Inferior parietal cortex (tissue), 1 donor: ENCODE results near the gene ZP2.
"Not testable (repeated sequence)": the region's sequence is repeated elsewhere in the genome, so short reads cannot be mapped to it uniquely, and the experiment has no call there.

Source experiments
- DNase-seq: peaks from one replicate; pipeline ENCODE4 v3.0.0-alpha.2; 2016; ENCODE audit errors: extremely low spot score

ZP2 gene

DNA sequence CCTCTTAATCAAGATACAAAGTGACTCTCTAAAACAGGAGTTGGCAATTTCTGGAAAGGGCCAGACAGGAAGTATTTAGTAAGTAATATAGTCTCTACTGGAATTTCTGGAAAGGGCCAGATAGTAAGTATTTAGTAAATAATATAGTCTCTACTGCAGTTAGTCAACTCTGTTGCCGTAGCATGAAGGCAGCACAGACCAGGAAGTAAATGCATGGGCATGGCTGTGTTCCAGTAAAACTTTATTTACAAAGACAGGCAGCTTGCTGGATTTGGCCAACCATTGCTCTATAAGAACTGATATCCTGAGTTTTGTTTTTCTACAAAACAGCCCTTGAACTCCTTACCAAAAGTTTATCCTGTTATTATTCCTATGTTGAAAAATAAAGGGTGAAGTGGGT, 36.0 kb downstream of the ZP2 start:
- no peak for DNase-seq

DNA sequence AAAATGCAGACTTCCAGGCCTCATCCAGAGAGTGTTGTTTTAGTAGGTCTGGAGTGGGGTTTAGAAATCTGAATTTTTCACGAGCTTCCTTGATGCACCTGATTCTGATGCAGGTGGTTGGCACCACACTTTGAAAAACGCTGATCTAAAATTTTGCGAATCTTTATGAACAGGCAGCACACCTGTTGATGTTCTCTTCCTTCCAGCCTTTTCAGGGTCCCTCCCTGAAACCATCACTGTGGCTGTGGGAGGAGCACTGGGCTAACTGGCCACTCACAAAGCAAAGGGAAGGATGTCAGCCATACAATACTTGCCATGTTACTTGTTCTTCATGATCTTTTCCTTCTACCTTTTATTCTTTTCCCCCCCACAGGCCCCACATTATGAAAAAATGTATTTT, 38.7 kb downstream of the ZP2 start:
- DNase-seq = no peak

DNA sequence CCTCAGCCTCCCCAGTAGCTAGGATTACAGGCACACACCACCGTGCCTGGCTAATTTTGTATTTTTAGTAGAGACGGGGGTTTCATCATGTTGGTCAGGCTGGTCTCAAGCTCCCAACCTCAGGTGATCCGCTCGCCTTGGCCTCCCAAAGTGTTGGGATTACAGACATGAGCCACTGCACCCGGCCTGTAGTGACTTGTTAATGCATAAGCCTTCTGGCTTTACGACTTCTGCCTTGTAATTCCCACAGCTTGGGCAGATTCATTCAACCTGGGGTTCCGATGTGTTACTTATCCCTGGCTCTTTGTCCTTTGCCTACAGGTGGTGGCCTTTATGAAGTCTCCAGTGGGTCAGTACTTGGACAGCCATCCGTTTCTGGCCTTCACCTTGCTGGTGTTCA, 41.3 kb downstream of the ZP2 start:
- not testable (repeated sequence) for DNase-seq

DNA sequence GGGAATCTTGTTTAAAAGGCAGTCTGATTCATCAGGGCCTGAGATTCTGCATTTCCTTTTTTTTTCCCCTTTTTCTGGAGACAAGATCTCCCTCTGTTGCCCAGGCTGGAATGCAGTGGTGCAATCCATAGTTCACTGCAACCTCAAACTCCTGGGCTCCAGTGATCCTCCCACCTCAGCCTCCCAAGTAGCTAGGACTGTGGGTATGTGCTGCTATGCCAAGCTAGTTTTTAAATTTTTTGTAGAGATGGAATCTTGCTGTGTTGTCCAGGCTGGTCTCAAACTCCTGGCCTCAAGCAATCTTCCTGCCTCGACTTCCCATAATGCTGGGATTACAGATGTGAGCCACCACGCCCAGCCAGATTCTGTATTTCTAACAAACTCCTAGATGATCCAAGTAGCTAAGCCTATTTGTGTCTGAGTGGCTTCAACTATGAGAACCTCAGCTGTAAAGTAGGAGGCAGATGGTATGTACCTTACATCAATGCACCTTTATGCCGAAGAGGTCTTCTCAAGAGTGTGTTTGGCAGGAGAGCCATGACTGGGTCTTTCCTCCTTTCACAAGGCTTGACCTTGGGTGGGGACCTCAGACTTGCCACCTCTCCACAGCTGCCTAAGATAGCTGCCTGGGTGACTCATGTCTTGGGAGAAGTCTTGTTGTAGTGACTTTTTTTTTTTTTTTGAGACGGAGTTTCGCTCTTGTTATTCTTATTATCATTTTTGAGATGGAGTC, 42.0 kb downstream of the ZP2 start:
- DNase-seq = no peak

- DNase-seq = no peak
Observed at GRCh38 chr16:21167929-21168602, 43.3 kb downstream of the ZP2 start.

DNA sequence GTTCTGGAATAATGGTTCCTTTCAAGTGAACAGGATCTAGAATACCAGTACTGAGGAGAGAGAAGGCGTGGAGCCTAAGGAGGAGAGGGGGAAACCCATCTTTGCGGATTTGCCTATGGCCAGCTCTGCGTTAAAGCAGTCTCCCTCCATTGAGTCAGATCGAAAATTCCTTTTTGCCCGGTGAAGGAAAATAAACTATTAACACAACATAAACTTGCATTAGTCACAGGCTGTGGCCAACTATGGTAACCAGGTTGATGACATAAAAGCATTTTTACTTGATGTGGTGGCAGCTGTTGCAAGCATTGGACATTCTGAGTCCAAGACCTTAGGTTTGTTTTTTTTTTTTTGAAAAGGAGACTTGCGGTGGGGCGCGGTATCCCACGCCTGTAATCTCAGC, 44.0 kb downstream of the ZP2 start:
- no peak for DNase-seq

DNA sequence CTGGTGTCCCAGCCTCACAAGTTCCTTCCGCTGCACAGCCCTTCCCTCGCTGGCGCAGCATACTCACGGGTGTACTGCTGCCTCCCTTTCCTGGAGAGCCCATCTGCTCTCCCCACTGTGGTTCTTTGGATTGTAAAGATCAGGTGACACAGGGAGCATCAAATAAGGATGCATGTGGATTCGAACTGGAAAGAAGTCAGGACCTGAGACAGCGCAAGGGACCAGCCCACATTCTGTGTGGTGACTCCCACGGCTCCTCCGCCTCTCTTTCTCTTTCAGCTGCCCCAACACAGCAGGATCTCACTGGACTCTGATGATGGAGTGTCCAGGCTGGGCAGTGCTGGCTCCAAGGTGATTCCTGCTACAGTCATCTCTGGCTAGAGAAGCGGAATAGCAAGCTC, 44.8 kb downstream of the ZP2 start:
- DNase-seq = no peak

GRCh38 chr16:21164521-21165168, 46.7 kb downstream of the ZP2 start:
- no peak for DNase-seq

GRCh38 chr16:21163576-21163975, 47.8 kb downstream of the ZP2 start:
- no peak for DNase-seq

DNA sequence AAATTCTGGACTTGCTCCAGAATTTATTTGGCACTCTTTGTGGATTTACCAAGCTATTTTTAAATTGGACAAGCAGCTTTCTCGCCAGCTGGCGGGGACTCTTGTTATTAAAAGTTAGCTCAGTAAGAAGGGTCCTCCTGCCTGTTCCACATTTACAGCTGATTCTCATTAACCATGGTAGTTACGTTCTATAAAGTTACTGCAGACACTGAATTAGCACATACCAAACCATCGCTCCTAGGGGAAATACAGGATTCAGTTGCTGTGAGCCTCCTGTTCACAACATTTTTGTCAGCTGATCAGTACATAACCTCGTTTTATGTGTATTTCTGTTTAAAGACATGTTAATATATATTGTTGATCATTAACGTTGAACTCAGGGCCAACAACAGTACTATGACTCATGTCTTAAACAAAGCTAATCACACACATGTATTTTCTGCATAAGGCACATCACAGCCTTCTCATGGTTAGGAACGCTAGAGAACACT, 48.7 kb downstream of the ZP2 start:
- DNase-seq = no peak

GRCh38 chr16:21161211-21161610, 50.2 kb downstream of the ZP2 start:
- no peak for DNase-seq

DNA sequence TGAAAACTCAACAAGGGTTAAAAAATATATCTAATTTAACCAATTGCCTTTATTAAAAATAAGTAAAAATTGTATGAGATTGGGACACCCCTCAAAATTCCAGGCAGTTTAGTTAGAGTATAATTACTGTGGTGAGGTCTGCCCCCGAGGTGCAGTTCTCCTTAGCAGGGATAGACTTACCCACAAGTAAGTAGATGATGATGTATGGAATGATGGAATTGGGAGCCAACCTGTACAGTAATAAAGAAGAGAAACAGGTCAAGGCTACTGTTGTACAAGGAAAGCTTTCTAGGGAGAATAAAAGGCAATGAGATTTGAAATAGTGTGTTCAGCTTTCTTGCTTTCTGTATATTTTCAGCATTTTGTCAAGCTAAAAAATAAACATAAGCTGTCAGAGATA, 51.1 kb downstream of the ZP2 start:
- no peak for DNase-seq

- DNase-seq = no peak
Observed at GRCh38 chr16:21159281-21159951, 52.0 kb downstream of the ZP2 start.

DNA sequence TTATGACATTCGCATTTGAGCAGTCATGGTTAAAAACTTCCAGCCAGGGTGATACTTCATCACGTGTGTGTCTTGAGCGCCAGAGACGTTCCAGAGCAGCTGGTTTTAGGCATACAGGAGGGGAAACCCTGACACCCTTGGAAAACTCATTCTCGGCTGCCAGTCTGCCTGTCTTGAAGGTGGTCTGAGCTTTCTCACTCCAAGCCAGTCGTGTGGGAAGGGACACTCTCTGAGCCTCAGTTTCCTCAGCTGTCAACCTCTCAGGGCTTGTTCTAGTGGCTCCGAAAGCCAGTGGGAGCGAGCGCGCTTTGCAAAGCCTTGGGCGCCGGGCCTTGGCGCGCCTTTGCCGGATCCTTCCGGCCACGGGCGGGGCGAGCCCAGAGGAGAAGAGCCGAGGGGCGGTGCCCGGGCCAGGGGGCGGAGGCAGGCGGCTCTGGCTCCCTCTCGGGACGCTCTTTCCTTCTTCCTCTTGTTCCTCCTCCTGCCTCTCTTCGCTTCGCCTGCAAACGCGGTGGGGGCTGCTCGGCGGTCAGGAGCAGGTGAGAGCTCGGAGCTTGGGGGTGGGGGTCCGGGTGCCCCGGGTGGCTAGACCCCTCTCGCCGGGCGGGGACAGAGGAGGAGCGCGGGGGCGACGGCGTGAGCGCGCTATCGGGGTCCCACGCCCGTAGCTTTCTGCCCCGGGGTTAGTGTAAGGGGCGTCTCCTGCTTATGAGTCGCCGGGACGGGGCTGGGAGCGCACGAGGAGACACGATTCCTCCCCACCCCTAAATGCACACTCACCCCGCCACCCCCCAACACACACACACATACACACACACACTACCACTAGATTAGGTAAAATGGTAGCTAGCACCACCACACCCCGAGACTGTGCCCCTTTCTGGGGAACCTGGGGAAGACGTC, 52.9 kb downstream of the ZP2 start, which contains the start of gene LDAF1:
TSS of gene LDAF1 (plus strand) at position 467 of the 903 bp plus-strand sequence. CDS start 2,509 bp downstream, outside the sequence.
- DNase-seq = peak; percentile 38

GRCh38 chr16:21157632-21158031, 53.7 kb downstream of the ZP2 start:
- DNase-seq = no peak

DNA sequence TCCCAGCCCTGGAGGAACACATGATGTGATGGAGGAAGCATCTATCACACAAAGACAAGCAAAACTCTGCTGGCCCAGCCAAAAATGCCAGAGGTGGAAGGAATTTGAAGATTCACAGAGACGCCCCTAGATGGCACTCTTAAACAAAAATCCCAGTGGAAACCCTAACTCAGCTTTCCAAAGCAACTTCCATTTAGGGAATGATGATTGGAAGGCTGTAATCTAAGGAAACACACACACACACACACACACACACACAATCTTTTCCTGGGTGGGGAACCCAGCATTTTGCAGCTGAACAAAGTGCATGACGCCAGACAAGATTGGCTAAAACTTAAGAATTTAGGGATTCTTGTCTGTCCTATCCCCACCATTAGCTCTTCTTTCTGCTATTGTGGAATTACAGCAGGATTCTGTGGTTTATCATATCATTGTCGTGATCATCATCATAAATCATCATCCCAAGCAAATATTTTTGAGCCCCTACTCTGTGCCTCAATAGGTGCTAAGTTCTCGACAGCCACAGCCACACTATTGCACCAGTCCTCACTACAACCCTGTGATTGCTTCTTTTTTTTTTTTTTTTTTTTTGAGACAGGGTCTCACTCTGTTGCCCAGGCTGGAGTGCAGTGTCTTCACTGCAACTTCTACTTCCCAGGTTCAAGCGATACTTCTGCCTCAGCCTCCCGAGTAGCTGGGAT, 54.5 kb downstream of the ZP2 start:
- DNase-seq = peak; percentile 74

- DNase-seq = not testable (repeated sequence)
Observed at GRCh38 chr16:21156011-21156410, 55.4 kb downstream of the ZP2 start.

DNA sequence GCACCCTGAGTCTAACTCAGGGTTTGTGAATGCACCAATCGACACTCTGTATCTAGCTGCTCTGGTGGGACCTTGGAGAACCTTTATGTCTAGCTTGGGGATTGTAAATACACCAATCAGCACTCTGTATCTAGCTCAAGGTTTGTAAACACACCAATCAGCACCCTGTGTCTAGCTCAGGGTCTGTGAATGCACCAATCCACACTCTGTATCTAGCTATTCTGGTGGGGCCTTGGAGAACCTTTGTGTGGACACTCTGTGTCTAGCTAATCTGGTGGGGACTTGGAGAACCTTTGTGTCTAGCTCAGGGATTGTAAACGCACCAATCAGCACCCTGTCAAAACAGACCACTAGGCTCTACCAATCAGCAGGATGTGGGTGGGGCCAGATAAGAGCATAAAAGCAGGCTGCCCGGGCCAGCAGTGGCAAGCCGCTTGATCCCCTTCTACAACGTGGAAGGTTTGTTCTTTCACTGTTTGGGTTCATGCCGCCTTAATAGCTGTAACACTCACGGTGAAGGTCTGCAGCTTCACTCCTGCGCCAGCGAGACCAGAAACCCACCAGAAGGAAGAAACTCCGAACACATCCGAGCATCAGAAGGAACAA, 58.1 kb downstream of the ZP2 start:
- not testable (repeated sequence) for DNase-seq

DNA sequence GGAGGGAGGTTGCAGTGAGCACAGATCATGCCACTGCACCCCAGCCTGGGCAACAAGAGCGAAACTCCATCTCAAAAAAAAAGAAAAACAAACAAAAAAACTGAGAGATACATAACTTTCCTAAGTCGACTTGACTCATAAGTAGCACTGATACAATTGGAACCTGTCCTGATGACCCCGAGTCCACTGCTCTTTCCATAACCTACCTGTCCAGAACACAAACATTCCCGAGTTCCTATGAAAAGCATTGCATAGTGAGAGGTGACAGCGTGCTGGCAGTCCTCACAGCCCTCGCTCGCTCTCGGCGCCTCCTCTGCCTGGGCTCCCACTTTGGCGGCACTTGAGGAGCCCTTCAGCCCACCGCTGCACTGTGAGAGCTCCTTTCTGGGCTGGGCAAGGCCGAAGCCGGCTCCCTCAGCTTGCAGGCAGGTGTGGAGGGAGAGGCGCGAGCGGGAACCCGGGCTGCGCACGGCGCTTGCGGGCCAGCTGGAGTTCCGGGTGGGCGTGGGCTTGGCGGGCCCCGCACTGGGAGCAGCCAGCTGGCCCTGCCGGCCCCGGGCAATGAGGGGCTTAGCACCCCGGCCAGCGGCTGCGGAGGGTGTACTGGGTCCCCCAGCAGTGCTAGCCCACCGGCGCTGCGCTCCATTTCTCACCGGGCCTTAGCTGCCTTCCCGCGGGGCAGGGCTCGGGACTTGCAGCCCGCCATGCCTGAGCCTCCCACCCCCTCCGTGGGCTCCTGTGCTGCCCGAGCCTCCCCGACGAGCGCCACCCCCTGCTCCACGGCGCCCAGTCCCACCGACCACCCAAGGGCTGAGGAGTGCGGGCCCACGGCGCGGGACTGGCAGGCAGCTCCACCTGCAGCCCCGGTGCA, 59.0 kb downstream of the ZP2 start:
- not testable (repeated sequence) for DNase-seq
